Muscle of back (tissue), 11 donors: Measurements from ENCODE around the gene CCDC63. TPM values are rescaled to one million over a fixed set of nuclear protein-coding genes. Genes with fewer than 3 reads are reported as not detected.
"Not testable (repeated sequence)": the region's sequence is repeated elsewhere in the genome, so short reads cannot be mapped to it uniquely, and the experiment has no call there.

Source experiments
- DNase-seq, 3 donors: peaks; one replicate each; pipeline versions ENCODE4 v3.0.0 to v3.0.0-alpha.2; 2013
- polyA plus RNA-seq, 10 donors: library from polyadenylated mRNA; unstranded; fragments of 120-200 nt; gene quantifications; one replicate each; pipeline ENCODE4 v1.2.1, GENCODE V29; 2013; ENCODE audit not compliant: insufficient read length in 10 of 10

Gene CCDC63
- polyA plus RNA-seq, 10 donors = 0.13 to 0.18 (median 0.16) TPM; not detected in 6

- not testable (repeated sequence) for DNase-seq
Measured at GRCh38 chr12:110950867-110951266, 104.1 kb downstream of the CCDC63 start.

Other genes with a start within 250 kb of the CCDC63 start
- 10 to 100 TPM; 15.6 to 32.4 (median 19.9) TPM for gene TCTN1, start 232.9 kb upstream of the CCDC63 start, polyA plus RNA-seq
- 1 to 10 TPM; 4.0 to 7.1 (median 5.0) TPM for gene HVCN1, start 157.9 kb upstream of the CCDC63 start, polyA plus RNA-seq
- gene PPP1CC, start 104.1 kb upstream of the CCDC63 start, polyA plus RNA-seq = 100 to 1,000 TPM; 107 to 147 (median 130) TPM
- gene MYL2, start 73.6 kb downstream of the CCDC63 start, polyA plus RNA-seq = 1,000 to 10,000 TPM in 6 of 10 donors, 100 to 1,000 TPM in 4; 224 to 2,054 (median 1,121) TPM
- gene CUX2, start 187.2 kb downstream of the CCDC63 start, polyA plus RNA-seq = 1 to 10 TPM in 2 of 10 donors, under 1 TPM in 8; 0.50 to 1.3 (median 0.68) TPM